Measurements from ENCODE around the gene EFCAB6. TPM values are rescaled to one million over a fixed set of nuclear protein-coding genes. Genes with fewer than 3 reads are reported as not detected.

Gene EFCAB6
- total RNA-seq, 1 experiment from 2014 or later, result 0.94 TPM

GRCh38 chr22:43689356-43689755, 122.7 kb downstream of the EFCAB6 start:
- no peak overlapping the region for H3K27ac Mint-ChIP-seq
- DNase-seq (ENCODE audit: low spot score) (no peak), ATAC-seq (no peak)
- ChIA-PET CTCF (interaction anchor here (0.8 kb wide), 1 partner anchor 54 kb away, joined by 4 read pairs; no protein-coding TSS in a partner anchor), POLR2A (interaction anchor here (0.7 kb wide), 2 partner anchors 101 to 117 kb away, joined by 3 to 11 read pairs; no protein-coding TSS in a partner anchor)
- peaks cover 4% of the 10 kb centered on the region for H3K9me3 Mint-ChIP-seq
- no peak for TF ChIP-seq MXD4 (CRISPR knock-in tag; IDR thresholded peaks at IDR 0.05; ENCODE audit: borderline replicate concordance)
- TF ChIP-seq ZNF138 (CRISPR knock-in tag; conservative IDR thresholded peaks at IDR 0.05), result no peak
- no peak for TF ChIP-seq USF1 (CRISPR knock-in tag; IDR thresholded peaks at IDR 0.05)
- TF ChIP-seq ZNF219 (CRISPR knock-in tag; IDR thresholded peaks at IDR 0.05; ENCODE audit: borderline replicate concordance), result no peak
- TF ChIP-seq TCF7 (CRISPR knock-in tag; IDR thresholded peaks at IDR 0.05; ENCODE audit: low read depth), result no peak
- TF ChIP-seq IRF1 (CRISPR knock-in tag; IDR thresholded peaks at IDR 0.05), result no peak
- TF ChIP-seq ZNF671 (CRISPR knock-in tag; IDR thresholded peaks at IDR 0.05), result no peak
- no peak for TF ChIP-seq PRDM15 (CRISPR knock-in tag; IDR thresholded peaks at IDR 0.05)
- no peak for TF ChIP-seq SMAD4 (CRISPR knock-in tag; IDR thresholded peaks at IDR 0.05)
- TF ChIP-seq ZNF121 (CRISPR knock-in tag; IDR thresholded peaks at IDR 0.05), result no peak
- no peak for TF ChIP-seq ETV6 (CRISPR knock-in tag; IDR thresholded peaks at IDR 0.05)
- no peak for TF ChIP-seq ESRRA (CRISPR knock-in tag; IDR thresholded peaks at IDR 0.05; ENCODE audit: borderline replicate concordance)
- no peaks in the 10 kb centered on the region for H3K36me3 Mint-ChIP-seq
- peaks cover 11% of the 10 kb centered on the region; the same call in 1 of the 2 replicates for H3K4me1 Mint-ChIP-seq
- no peaks in the 10 kb centered on the region for H3K27me3 Mint-ChIP-seq (ENCODE audit: low read depth)
- no peak overlapping the region for H3K4me3 Mint-ChIP-seq

GRCh38 chr22:43682851-43683250, 129.3 kb downstream of the EFCAB6 start:
- H3K36me3 Mint-ChIP-seq, result peaks cover 11% of the 10 kb centered on the region
- H3K4me3 Mint-ChIP-seq, result no peak overlapping the region
- no peak for DNase-seq (ENCODE audit: low spot score)
- POLR2A ChIA-PET, result no interaction called here
- H3K27me3 Mint-ChIP-seq (ENCODE audit: low read depth), result no peaks in the 10 kb centered on the region
- H3K9me3 Mint-ChIP-seq, result peaks cover 14% of the 10 kb centered on the region
- no peak; the same call in 1 of the 2 replicates for ATAC-seq
- CTCF ChIA-PET, result no interaction called here
- peaks cover 21% of the 10 kb centered on the region for H3K4me1 Mint-ChIP-seq
- H3K27ac Mint-ChIP-seq, result no peak overlapping the region
- TF ChIP-seq ZSCAN18 (CRISPR knock-in tag; IDR thresholded peaks at IDR 0.05) (no peak), MLX (CRISPR knock-in tag; IDR thresholded peaks at IDR 0.05) (no peak), E2F1 (CRISPR knock-in tag; IDR thresholded peaks at IDR 0.05) (no peak), NFYB (CRISPR knock-in tag; conservative IDR thresholded peaks at IDR 0.05; ENCODE audit: low read depth) (no peak), TEAD4 (CRISPR knock-in tag; IDR thresholded peaks at IDR 0.05) (no peak), ZNF121 (CRISPR knock-in tag; IDR thresholded peaks at IDR 0.05) (no peak), OVOL2 (CRISPR knock-in tag; IDR thresholded peaks at IDR 0.05; ENCODE audit: borderline replicate concordance) (no peak), SP1 (CRISPR knock-in tag; conservative IDR thresholded peaks at IDR 0.05) (no peak), IRF1 (CRISPR knock-in tag; IDR thresholded peaks at IDR 0.05) (no peak), ZNF281 (CRISPR knock-in tag; IDR thresholded peaks at IDR 0.05) (no peak), ZMAT4 (CRISPR knock-in tag; IDR thresholded peaks at IDR 0.05) (no peak), ZNF416 (CRISPR knock-in tag; IDR thresholded peaks at IDR 0.05) (no peak), RELA (CRISPR knock-in tag; IDR thresholded peaks at IDR 0.05; ENCODE audit: borderline replicate concordance) (no peak)
